DMS114 treated with DMSO at 0.1 percent for 48 hours (cell line): ENCODE measurements around the gene CCDC102B.
"Not testable (repeated sequence)": the region's sequence is repeated elsewhere in the genome, so short reads cannot be mapped to it uniquely, and the experiment has no call there.

ENCODE experiments used
- DNase-seq: peaks from one replicate; lab custom pipeline; 2025; ENCODE audit not compliant: unreplicated experiment; lab: John Stamatoyannopoulos, UW

Gene CCDC102B

GRCh38 chr18:68893354-68893753 lies 95.5 kb downstream of the CCDC102B start:
- DNase-seq: no peak

DNA sequence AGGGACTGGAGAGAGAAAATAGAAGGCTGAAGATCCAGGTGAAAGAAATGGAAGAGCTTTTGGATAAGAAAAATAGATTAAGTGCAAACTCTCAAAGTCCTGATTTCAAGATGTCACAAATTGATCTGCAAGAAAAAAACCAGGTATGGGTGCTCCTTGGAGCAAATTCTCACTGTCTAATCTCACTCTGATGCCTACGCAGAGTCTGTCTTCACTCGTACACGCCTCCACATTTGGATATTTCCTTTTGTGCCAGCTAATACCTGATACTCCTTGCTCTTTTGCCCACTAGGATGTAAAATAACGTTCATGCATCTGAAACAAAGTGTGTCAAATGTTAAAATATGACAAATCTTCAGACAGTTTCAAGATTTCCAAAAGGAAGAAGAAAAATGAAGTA lies 99.4 kb downstream of the CCDC102B start:
- no peak for DNase-seq

GRCh38 chr18:68909579-68909978 lies 111.7 kb downstream of the CCDC102B start:
- DNase-seq: no peak

GRCh38 chr18:68915061-68915460 lies 117.2 kb downstream of the CCDC102B start:
- no peak for DNase-seq

- no peak for DNase-seq
These were observed 118.9 kb downstream of the CCDC102B start for GRCh38 chr18:68916734-68917133.

DNA sequence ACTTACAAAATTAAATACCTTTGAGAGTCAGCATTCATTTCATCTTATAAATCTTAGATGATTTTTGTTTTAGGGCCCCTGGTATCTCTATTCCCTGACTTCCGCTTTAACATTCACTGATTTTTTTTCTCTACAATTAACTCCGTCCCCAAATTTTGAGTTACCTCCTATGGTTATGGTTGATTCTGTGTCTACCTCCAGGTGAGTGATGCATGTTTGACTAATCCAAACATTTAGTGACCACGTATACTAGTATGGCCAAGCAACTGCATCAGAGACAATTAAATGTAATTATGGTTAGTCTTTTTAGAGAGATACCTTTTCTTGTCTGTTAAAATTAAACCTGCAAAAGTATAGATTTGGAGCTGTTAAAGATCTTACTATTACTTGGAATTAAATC lies 120.3 kb downstream of the CCDC102B start:
- no peak for DNase-seq

DNA sequence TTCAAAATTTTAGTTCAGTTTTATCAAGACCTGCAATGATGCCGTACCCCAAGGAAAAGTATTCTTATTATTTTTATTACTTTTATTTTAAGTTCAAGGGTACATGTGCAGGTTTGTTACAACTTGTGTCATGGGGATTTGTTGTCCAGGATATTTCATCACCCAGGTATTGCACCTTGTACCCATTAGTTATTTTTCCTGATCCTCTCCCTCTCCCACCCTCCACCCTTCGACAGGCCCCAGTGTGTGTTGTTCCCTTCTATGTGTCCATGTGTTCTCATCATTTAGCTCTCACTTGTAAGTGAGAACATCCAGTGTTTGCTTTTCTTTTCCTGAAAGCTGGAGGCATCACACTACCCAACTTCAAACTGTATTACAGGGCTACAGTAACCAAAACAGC lies 122.0 kb downstream of the CCDC102B start:
- DNase-seq: no peak

GRCh38 chr18:68922392-68922791 lies 124.5 kb downstream of the CCDC102B start:
- DNase-seq: no peak

DNA sequence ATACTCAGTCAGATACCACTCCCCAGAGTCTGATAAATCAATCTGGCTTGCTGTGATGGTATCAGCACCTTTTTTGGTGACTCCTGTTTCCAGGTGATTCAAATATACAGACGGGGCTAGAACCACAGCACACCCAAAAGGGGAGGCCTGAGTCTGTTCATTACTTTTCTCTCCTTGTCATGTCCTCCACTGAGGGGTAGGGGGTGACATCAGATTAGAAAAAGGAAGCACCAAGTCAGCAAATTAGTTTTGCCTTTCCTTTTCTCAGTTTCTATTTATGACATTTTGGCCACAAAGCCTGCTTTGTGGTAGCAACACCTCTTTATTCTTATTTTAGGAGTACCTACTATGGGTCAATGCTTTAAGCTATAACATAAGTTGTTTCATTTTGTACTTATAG lies 127.4 kb downstream of the CCDC102B start:
- no peak for DNase-seq

- no peak for DNase-seq
These were observed 131.1 kb downstream of the CCDC102B start for GRCh38 chr18:68928762-68929675.

DNA sequence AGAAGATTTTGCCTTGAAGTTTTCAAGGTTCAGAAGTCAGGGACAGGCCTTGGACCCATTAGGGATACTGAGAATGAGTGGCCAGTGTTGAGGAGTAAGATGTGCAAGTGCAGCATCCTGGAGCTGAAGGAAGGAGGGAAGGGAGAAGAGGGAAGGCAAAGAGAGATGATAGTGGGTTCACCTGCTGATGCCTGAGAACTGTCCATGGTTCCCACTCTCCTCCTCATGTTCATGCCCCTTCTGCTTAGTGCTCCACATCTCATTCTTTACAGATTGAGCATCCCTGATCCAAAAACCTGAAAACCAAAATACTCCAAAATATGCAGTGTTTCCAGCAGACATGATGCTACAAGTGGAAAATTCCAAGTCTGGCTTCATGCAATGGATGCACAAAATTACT lies 137.8 kb downstream of the CCDC102B start:
- no peak for DNase-seq

DNA sequence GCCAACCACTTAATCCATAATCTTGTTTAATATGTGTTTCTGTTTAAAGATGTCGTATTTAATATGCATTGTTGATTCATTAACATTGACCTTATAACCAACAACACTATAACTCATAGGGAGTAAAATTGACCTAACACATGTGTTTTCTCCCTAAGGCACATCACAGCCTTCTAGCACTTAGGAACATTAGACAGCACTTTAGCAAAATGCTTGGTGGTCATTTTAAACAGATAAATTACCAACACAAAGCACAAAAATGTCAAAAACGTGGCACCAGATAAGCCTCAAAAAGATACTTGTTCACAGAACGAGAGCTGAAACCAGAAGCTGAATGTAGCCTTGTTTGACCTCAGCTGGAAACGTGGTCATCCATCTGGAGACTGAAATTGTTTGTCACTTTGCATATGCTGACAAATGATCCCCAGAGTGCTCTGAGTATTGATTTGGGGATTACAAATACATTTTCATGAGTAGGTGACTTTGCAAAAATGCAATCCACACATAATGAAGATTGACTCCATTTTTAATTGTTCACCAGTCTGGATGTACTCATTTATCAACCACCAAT lies 139.2 kb downstream of the CCDC102B start:
- no peak for DNase-seq

GRCh38 chr18:68940039-68940438 lies 142.2 kb downstream of the CCDC102B start:
- no peak for DNase-seq

DNA sequence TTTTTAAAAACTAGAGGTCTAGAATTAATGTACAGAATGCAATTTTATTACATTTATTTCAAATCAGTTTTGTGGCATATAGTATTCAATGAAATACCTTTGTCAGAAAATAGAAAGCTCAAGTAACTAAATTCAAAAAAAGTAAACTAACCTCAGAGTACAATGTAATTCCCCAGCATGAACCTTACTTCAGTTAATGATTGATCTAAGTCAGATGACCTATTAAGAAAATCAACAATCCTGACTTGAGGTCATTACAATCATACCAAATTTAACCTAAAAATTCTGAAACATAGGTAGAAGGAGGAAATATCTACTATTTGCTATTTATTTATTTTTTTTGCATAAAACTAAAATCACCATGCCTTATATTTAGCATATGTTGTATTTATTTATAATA lies 142.9 kb downstream of the CCDC102B start:
- no peak for DNase-seq

DNA sequence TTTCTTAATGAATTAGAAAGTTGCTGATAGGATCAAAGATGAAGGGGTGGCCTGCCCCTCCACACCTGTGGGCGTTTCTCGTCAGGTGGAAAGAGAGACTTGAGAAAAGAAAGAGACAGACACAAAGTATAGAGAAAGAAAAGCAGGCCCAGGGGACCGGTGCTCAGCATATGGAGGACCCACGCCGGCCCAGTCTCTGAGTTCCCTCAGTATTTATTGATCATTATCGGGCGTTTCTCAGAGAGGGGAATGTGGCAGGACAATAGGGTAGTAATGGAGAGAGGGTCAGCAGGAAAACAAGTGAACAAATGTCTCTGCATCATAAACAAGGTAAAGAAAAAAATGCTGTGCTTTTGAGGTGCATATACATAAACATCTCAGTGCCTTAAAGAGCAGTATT lies 144.3 kb downstream of the CCDC102B start:
- DNase-seq: no peak

- not testable (repeated sequence) for DNase-seq
These were observed 146.0 kb downstream of the CCDC102B start for GRCh38 chr18:68943861-68944260.

GRCh38 chr18:68944330-68944729 lies 146.4 kb downstream of the CCDC102B start:
- DNase-seq: no peak

DNA sequence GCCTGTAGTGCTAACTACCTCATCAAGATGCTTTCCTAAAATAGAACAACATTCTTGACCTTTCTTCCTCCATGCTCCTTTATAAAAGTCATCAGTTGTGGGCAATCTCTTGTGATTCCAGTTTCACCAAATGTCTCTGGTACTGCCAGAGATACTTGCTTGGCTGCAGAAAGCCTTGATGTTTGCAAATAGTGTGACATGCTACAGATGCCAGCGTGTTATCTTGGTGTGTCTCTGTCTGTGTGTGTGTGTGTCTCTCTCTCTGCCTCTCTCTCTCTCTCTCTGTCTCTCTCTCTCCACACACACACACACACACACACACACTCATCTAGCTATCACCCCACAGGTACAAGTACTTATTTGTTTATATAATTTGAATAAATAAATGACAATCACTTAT lies 146.9 kb downstream of the CCDC102B start:
- no peak for DNase-seq

- no peak for DNase-seq
These were observed 150.7 kb downstream of the CCDC102B start for GRCh38 chr18:68948622-68949021.

DNA sequence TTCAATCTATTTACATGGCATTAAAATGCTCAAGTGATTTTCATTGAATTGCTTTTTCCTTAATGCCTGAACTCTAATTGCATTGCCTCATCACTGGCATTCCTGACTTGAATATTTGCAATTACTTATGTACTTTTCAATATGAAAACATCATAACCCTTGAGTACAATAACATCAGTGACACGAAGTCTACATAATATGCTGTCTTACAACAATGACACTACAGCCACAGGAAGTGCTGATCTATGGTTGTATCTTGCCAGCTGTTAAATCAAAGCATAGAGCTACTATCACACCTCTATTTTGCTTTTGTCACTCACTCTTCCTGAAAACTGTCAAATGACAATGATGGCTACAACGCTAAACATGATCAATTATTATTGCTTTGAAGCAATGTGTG lies 156.9 kb downstream of the CCDC102B start:
- no peak for DNase-seq

DNA sequence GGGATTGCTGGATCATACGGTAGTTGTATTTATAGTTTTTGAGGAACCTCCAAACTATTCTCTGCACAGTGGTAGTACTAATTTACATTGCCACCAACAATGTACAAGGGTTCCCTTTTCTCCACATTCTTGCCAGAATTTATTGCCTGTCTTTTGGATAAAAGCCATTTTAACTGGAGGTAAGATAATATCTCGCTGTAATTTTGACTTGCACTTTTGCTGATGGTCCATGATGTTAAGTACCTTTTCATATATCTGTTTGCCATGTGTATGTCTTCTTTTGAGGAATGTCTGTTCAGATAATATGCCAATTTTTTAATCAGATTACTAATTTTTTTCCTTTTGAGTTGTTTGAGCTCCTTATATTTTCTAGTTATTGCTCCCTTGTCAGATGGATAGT lies 158.8 kb downstream of the CCDC102B start:
- no peak for DNase-seq

- no peak for DNase-seq
These were observed 162.5 kb downstream of the CCDC102B start for GRCh38 chr18:68960355-68960754.

DNA sequence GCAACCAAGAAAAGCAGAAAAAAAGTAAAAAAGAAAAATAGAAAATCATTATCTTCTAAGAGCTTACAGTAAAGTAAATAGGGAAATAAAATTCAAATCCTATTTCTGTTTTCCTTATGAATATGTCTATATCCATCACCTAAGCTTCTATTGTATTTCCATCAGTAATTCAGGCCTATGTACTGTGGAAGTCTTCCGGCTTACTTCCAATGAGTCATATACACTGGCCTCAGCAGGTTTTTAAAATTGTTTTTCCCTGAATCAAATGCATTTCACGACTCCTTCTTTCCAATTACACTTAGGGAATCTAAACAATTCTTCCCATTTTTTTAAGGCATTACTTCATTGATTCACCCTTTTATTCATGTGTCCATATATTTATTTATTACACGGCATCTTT lies 164.7 kb downstream of the CCDC102B start:
- DNase-seq: no peak
